H1 (cell line): ENCODE data around the gene RIPK4. TPM values are rescaled to one million over a fixed set of nuclear protein-coding genes. Genes with fewer than 3 reads are reported as not detected.

ENCODE experiments used
- CTCF ChIA-PET: fragments of 300-600 bp; sonication (Branson Sonifier 250); formaldehyde crosslinking; loops from one replicate; lab custom pipeline; 2021; ENCODE audit not compliant: partially characterized antibody; lab: Charles Lee
- POLR2A ChIA-PET: fragments of 300-600 bp; sonication (Branson Sonifier 250); formaldehyde crosslinking; loops from one replicate; lab custom pipeline; 2021; ENCODE audit warnings: inconsistent platforms; ENCODE audit not compliant: partially characterized antibody; lab: Charles Lee
- DNase-seq, 2 experiments: peaks; one replicate each; pipeline versions ENCODE4 v3.0.0 to v3.0.0-alpha.2; 2010 to 2022; ENCODE audit warnings: low spot score in 2 of 2, low read depth in 1 of 2, mixed read lengths in 1 of 2
- FAIRE-seq: peaks from 2 replicates; lab custom pipeline; 2011; peaks lifted over from hg19 to GRCh38; lab: Jason Lieb, UNC
- H2AFZ ChIP-seq: 2 replicates; pipeline ENCODE4 v1.8.1; 2012; ENCODE audit warnings: low read length, inconsistent platforms
- H2AK5ac ChIP-seq: 2 replicates; pipeline ENCODE4 v1.6.1; 2013; ENCODE audit warnings: low read depth, low read length
- H2BK120ac ChIP-seq: replicated peaks from 2 replicates; pipeline ENCODE3; 2013; ENCODE audit warnings: low read depth, low read length, inconsistent platforms
- H2BK12ac ChIP-seq: 2 replicates; pipeline ENCODE4 v1.6.1; 2013; ENCODE audit warnings: low read depth, low read length
- H2BK15ac ChIP-seq: 2 replicates; pipeline ENCODE4 v1.6.1; 2013; ENCODE audit warnings: low read length
- H2BK20ac ChIP-seq: 2 replicates; pipeline ENCODE4 v1.6.1; 2013; ENCODE audit warnings: low read length
- H2BK5ac ChIP-seq: 2 replicates; pipeline ENCODE4 v1.6.1; 2013; ENCODE audit warnings: low read depth, low read length
- H3K14ac ChIP-seq: 2 replicates; pipeline ENCODE4 v1.6.1; 2013; ENCODE audit warnings: inconsistent platforms; ENCODE audit not compliant: insufficient read length
- H3K18ac ChIP-seq: 2 replicates; pipeline ENCODE4 v1.6.1; 2013; ENCODE audit warnings: low read length; ENCODE audit errors: extremely low read depth
- H3K23ac ChIP-seq: 2 replicates; pipeline ENCODE4 v1.6.1; 2013; ENCODE audit warnings: inconsistent platforms; ENCODE audit not compliant: insufficient read length
- H3K23me2 ChIP-seq: 2 replicates; pipeline ENCODE4 v1.6.1; 2013; ENCODE audit warnings: low read depth, low read length
- H3K27ac ChIP-seq: 2 replicates; pipeline ENCODE4 v1.6.1; 2011; ENCODE audit warnings: low read depth, low read length, inconsistent platforms
- H3K27me3 ChIP-seq, 4 experiments: replicated peaks in 1 of 4; 1 replicate in 1 of 4; 2 replicates in 3 of 4; pipeline versions ENCODE4 v1.6.1 to v1.8.1; 2011 to 2013; ENCODE audit warnings: low read length in 3 of 4, mild to moderate bottlenecking in 3 of 4, inconsistent platforms in 2 of 4, mixed read lengths in 2 of 4, moderate library complexity in 1 of 4; ENCODE audit not compliant: control insufficient read depth in 3 of 4, insufficient read depth in 3 of 4; ENCODE audit errors: extremely low read depth in 1 of 4
- H3K36me3 ChIP-seq, 4 experiments: 2 replicates each; pipeline versions ENCODE4 v1.6.1 to v1.8.1; 2011 to 2013; ENCODE audit warnings: mild to moderate bottlenecking in 4 of 4, low read length in 3 of 4, moderate library complexity in 2 of 4, control low read depth in 1 of 4, inconsistent platforms in 1 of 4; ENCODE audit not compliant: insufficient read depth in 4 of 4, control insufficient read depth in 2 of 4
- H3K4ac ChIP-seq: replicated peaks from 2 replicates; pipeline ENCODE3; 2013; ENCODE audit warnings: low read length, low read depth, mixed read lengths, inconsistent platforms; ENCODE audit not compliant: insufficient read length
- H3K4me1 ChIP-seq, 4 experiments: replicated peaks in 1 of 4; 1 replicate in 1 of 4; 2 replicates in 3 of 4; pipeline versions ENCODE4 v1.6.1 to v1.8.1; 2011 to 2013; ENCODE audit warnings: low read length in 3 of 4, inconsistent platforms in 2 of 4, mixed read lengths in 1 of 4; ENCODE audit not compliant: insufficient read depth in 4 of 4, control insufficient read depth in 3 of 4
- H3K4me2 ChIP-seq, 2 experiments: 2 replicates each; pipeline versions ENCODE4 v1.6.1 to v1.8.1; 2011 to 2013; ENCODE audit warnings: low read depth in 2 of 2, low read length in 2 of 2, control low read depth in 1 of 2, inconsistent platforms in 1 of 2, mild to moderate bottlenecking in 1 of 2; ENCODE audit not compliant: insufficient read depth in 1 of 2
- H3K4me3 ChIP-seq, 4 experiments: fragments of 200-600, 300-600 bp in 1 of 4; sonication (generic), shearing (Covaris generic), sonication (Bioruptor Twin) in 1 of 4; 2 replicates each; pipeline versions ENCODE4 v1.5.1 to v1.8.1; 2011 to 2016; ENCODE audit warnings: low read length in 4 of 4, low read depth in 3 of 4, control low read depth in 2 of 4, inconsistent platforms in 2 of 4, mild to moderate bottlenecking in 2 of 4, mixed read lengths in 1 of 4, moderate library complexity in 1 of 4; ENCODE audit not compliant: insufficient read depth in 2 of 4; ENCODE audit errors: extremely low read depth in 1 of 4
- H3K56ac ChIP-seq: replicated peaks from 2 replicates; pipeline ENCODE3; 2013; ENCODE audit warnings: low read depth, mild to moderate bottlenecking, mixed read lengths, low read length, inconsistent platforms; ENCODE audit not compliant: insufficient read length
- H3K79me1 ChIP-seq: 2 replicates; pipeline ENCODE4 v1.6.1; 2013; ENCODE audit warnings: low read depth, low read length, control low read depth
- H3K79me2 ChIP-seq, 2 experiments: 2 replicates each; pipeline versions ENCODE4 v1.6.1 to v1.8.1; 2012 to 2013; ENCODE audit warnings: low read length in 2 of 2, mild to moderate bottlenecking in 2 of 2, inconsistent platforms in 1 of 2; ENCODE audit not compliant: insufficient read depth in 2 of 2, control insufficient read depth in 1 of 2
- H3K9ac ChIP-seq, 4 experiments: replicated peaks in 1 of 4; 1 replicate in 1 of 4; 2 replicates in 3 of 4; pipeline versions ENCODE4 v1.6.1 to v1.8.1; 2011 to 2013; ENCODE audit warnings: low read depth in 3 of 4, low read length in 3 of 4, control low read depth in 2 of 4, mild to moderate bottlenecking in 2 of 4, moderate library complexity in 2 of 4, inconsistent platforms in 1 of 4; ENCODE audit errors: extremely low read depth in 1 of 4
- H3K9me3 ChIP-seq, 2 experiments: 2 replicates each; pipeline versions ENCODE4 v1.6.1 to v1.8.1; 2012 to 2013; ENCODE audit warnings: mild to moderate bottlenecking in 2 of 2, moderate library complexity in 2 of 2, control low read depth in 1 of 2, inconsistent platforms in 1 of 2, low read depth in 1 of 2, low read length in 1 of 2, mixed read lengths in 1 of 2; ENCODE audit not compliant: insufficient read depth in 2 of 2
- H4K20me1 ChIP-seq, 2 experiments: replicated peaks in 1 of 2; 2 replicates each; pipeline versions ENCODE3 to v1.8.1; 2011 to 2013; ENCODE audit warnings: inconsistent platforms in 2 of 2, low read length in 2 of 2, mild to moderate bottlenecking in 1 of 2; ENCODE audit not compliant: insufficient read depth in 2 of 2, control insufficient read depth in 1 of 2
- H4K5ac ChIP-seq: 2 replicates; pipeline ENCODE4 v1.6.1; 2013; ENCODE audit warnings: low read length, low read depth, mixed read lengths, inconsistent platforms; ENCODE audit not compliant: insufficient read length
- H4K8ac ChIP-seq: 2 replicates; pipeline ENCODE4 v1.8.0; 2013; ENCODE audit warnings: mild to moderate bottlenecking, moderate library complexity, low read length, inconsistent platforms; ENCODE audit not compliant: insufficient read depth; ENCODE audit errors: extremely low read depth
- H4K91ac ChIP-seq: replicated peaks from 2 replicates; pipeline ENCODE3; 2013; ENCODE audit warnings: low read length, mixed read lengths, inconsistent platforms; ENCODE audit not compliant: insufficient read length
- CTBP2 ChIP-seq: IDR thresholded peaks from 2 replicates; pipeline ENCODE4 v1.7.0; 2011; ENCODE audit warnings: borderline replicate concordance, mild to moderate bottlenecking, moderate library complexity, mixed read lengths, low read length; ENCODE audit not compliant: insufficient read depth, insufficient read length
- POLR2AphosphoS5 ChIP-seq: IDR thresholded peaks from 2 replicates; pipeline ENCODE4 v1.6.1; 2011; ENCODE audit warnings: low read depth, low read length
- POU5F1 ChIP-seq: IDR thresholded peaks from 2 replicates; pipeline ENCODE4 v1.6.1; 2011; ENCODE audit warnings: low read depth, mild to moderate bottlenecking, low read length, moderate library complexity
- RFX5 ChIP-seq: IDR thresholded peaks from 2 replicates; pipeline ENCODE4 v1.6.1; 2011; ENCODE audit warnings: low read depth, low read length, improper control_type of control experiment, borderline replicate concordance
- RXRA ChIP-seq: IDR thresholded peaks from 2 replicates; pipeline ENCODE4 v1.6.1; 2011; ENCODE audit warnings: low read depth, mild to moderate bottlenecking, low read length, moderate library complexity; ENCODE audit not compliant: insufficient read depth
- SAP30 ChIP-seq: fragments of 300-600 bp; sonication (generic); IDR thresholded peaks from 2 replicates; pipeline ENCODE4 v1.7.1; 2012; ENCODE audit warnings: low read length, moderate library complexity, mild to moderate bottlenecking, inconsistent platforms; ENCODE audit not compliant: insufficient read depth, insufficient replicate concordance
- SIN3A ChIP-seq, 2 experiments: IDR thresholded peaks in 1 of 2; conservative IDR thresholded peaks in 1 of 2; 2 replicates each; pipeline ENCODE4 v1.6.1; 2011 to 2012; ENCODE audit warnings: low read length in 2 of 2, improper control_type of control experiment in 1 of 2, low read depth in 1 of 2, mild to moderate bottlenecking in 1 of 2
- SP1 ChIP-seq: IDR thresholded peaks from 2 replicates; pipeline ENCODE4 v1.6.1; 2011; ENCODE audit warnings: low read depth, low read length
- SRF ChIP-seq: IDR thresholded peaks from 2 replicates; pipeline ENCODE4 v1.6.1; 2011; ENCODE audit warnings: mild to moderate bottlenecking, low read depth, low read length, moderate library complexity
- TAF7 ChIP-seq: optimal IDR thresholded peaks from 2 replicates; pipeline ENCODE3; 2011; ENCODE audit warnings: low read depth, mild to moderate bottlenecking, inconsistent platforms, low read length, moderate library complexity, borderline replicate concordance
- TBP ChIP-seq: IDR thresholded peaks from 2 replicates; pipeline ENCODE4 v1.6.1; 2011; ENCODE audit warnings: low read depth, low read length, improper control_type of control experiment
- YY1 ChIP-seq: IDR thresholded peaks from 2 replicates; pipeline ENCODE4 v1.6.1; 2011; ENCODE audit warnings: low read depth, mild to moderate bottlenecking, low read length
- WGBS, 2 experiments: shearing (Covaris generic) in 1 of 2; methylation state at CpG; one replicate each; pipeline versions ENCODE4 v1.1.6 to v1.1.7; 2013 to 2015; ENCODE audit warnings: low lambda C conversion rate in 2 of 2, mixed read lengths in 2 of 2, inconsistent platforms in 1 of 2, low coverage in 1 of 2, missing lambda C conversion rate in 1 of 2; ENCODE audit not compliant: insufficient replicate concordance in 2 of 2, insufficient coverage in 1 of 2, insufficient read length in 1 of 2; ENCODE audit errors: extremely low coverage in 1 of 2, missing lambda C conversion rate in 1 of 2; 5-methylcytosine and 5-hydroxymethylcytosine counted together
- polyA plus RNA-seq, 7 experiments: library from polyadenylated mRNA; depleted of rRNA in 3 of 7; stranded (reverse) in 5 of 7; unstranded in 2 of 7; fragments of >200 nt in 5 of 7; fragments of 200-250 nt in 2 of 7; gene quantifications; 1 replicate in 5 of 7; 2 replicates in 1 of 7; 4 replicates in 1 of 7; pipeline versions ENCODE4 v1.2.1 to v1.2.3, GENCODE V29; 2011 to 2013; ENCODE audit warnings: missing spikeins in 2 of 7, mixed read lengths in 2 of 7
- total RNA-seq: library from RNA; stranded (reverse); fragmentation: NEBNext Ultra II Directional; extraction: Animal tissue kit (Norgen Biotek cat#: 25700); gene quantifications from 2 replicates; pipeline ENCODE4 v1.2.1, GENCODE V29; 2021
- TF ChIP-seq, protein P1 (sequence below): IDR thresholded peaks from 2 replicates; pipeline ENCODE4 v1.6.1; 2011; ENCODE audit warnings: low read depth, mild to moderate bottlenecking, low read length; ENCODE audit not compliant: insufficient read depth

Gene RIPK4
- total and polyA plus RNA-seq, 2 of the 8 experiments (the other 6 are each of a cell fraction or from before 2014, with no cell fraction given), result 2.7 to 5.6 TPM

DNA sequence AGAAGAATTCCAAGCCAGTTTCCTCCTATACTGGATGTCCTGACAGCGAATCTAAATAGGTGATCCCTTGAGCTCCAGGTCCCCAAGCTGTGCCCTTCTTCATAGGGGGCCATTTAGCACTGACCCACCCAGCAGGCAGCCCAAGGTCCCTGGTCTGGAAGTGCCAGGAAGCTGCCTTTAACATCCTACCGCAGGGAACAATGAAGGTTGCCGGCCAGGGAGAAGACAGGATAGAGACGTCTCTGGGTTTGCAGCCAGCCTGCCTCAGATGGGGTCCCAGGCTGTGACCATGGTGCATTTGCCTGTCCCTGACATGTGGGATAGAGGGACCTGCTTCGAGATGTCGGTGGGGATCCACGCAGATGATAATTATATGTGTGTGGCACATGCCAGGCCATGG is 2.7 kb upstream of the RIPK4 start:
- FAIRE-seq (no peak), DNase-seq (no peak)
- Histone ChIP-seq H3K27ac (no peak overlapping the region), H4K91ac (no peak overlapping the region), H3K14ac (no peak overlapping the region), H2AFZ (no peak overlapping the region), H3K23ac (no peak overlapping the region), H3K79me1 (no peaks in the 10 kb centered on the region), H3K79me2 (peaks cover 0 to 13% of the 10 kb centered on the region in 2 experiments; a peak in 2 of 4 replicates), H3K36me3 (no peaks in the 10 kb centered on the region), H4K20me1 (peaks cover 5 to 10% of the 10 kb centered on the region in 2 experiments), H3K27me3 (peaks cover 26 to 77% (median 67%) of the 10 kb centered on the region in 4 experiments), H3K4ac (no peak overlapping the region), H3K4me2 (peak overlapping the region; percentile 33 to 94; a peak in 3 of 4 replicates), H3K18ac (no peak overlapping the region), H2AK5ac (peak overlapping the region; percentile 19; the same call in 1 of the 2 replicates), H3K56ac (no peak overlapping the region), H3K4me3 (peak overlapping the region in 1 of 4 experiments; percentile 73; a peak in 1 of 8 replicates), H2BK20ac (no peak overlapping the region), H4K8ac (no peak overlapping the region; the same call in 1 of the 2 replicates), H2BK5ac (no peak overlapping the region), H3K4me1 (peaks cover 10 to 28% (median 23%) of the 10 kb centered on the region in 4 experiments), H2BK15ac (no peak overlapping the region), H3K9ac (no peak overlapping the region), H3K9me3 (no peaks in the 10 kb centered on the region), H3K23me2 (peaks cover 14% of the 10 kb centered on the region), H2BK12ac (0 out of 2 replicates have a peak overlapping the region, but pooled peaks have one; percentile 43), H4K5ac (no peak overlapping the region), H2BK120ac (no peak overlapping the region)
- POLR2A ChIA-PET, result interaction anchor here (0.6 to 1.7 kb wide), 4 partner anchors 8 to 350 kb away, joined by 3 to 7 read pairs (median 4); no protein-coding TSS in a partner anchor
- WGBS, 2 experiments, result 38% methylated on average over 7 of the region's 7 CpGs; no CpG with 5 or more reads in 1 of the 2 experiments
- CTCF ChIA-PET, result interaction anchor here (1.0 to 5.5 kb wide), 7 partner anchors 10 to 156 kb away, joined by 3 to 50 read pairs (median 4); no protein-coding TSS in a partner anchor
- TF ChIP-seq, protein P1, sequence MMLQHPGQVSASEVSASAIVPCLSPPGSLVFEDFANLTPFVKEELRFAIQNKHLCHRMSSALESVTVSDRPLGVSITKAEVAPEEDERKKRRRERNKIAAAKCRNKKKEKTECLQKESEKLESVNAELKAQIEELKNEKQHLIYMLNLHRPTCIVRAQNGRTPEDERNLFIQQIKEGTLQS, result no peak
- TF ChIP-seq TBP (no peak), YY1 (no peak), RXRA (no peak), POU5F1 (no peak), SIN3A (conservative IDR thresholded peaks at IDR 0.05 in 1 of 2, IDR thresholded peaks at IDR 0.05 in 1 of 2; ENCODE audit: low read depth in 1 of 2, low read length in 2 of 2) (no peak), TAF7 (no peak), SRF (no peak), SP1 (no peak), SAP30 (no peak), RFX5 (no peak), CTBP2 (no peak), POLR2AphosphoS5 (no peak)
